NCI-H1417 treated with DMSO at 0.1 percent for 48 hours (cell line): ENCODE results near the gene LDHAL6B.
"Not testable (repeated sequence)": the region's sequence is repeated elsewhere in the genome, so short reads cannot be mapped to it uniquely, and the experiment has no call there.

Experiments
- DNase-seq: peaks from one replicate; lab custom pipeline; 2025; lab: John Stamatoyannopoulos, UW

LDHAL6B gene

DNA sequence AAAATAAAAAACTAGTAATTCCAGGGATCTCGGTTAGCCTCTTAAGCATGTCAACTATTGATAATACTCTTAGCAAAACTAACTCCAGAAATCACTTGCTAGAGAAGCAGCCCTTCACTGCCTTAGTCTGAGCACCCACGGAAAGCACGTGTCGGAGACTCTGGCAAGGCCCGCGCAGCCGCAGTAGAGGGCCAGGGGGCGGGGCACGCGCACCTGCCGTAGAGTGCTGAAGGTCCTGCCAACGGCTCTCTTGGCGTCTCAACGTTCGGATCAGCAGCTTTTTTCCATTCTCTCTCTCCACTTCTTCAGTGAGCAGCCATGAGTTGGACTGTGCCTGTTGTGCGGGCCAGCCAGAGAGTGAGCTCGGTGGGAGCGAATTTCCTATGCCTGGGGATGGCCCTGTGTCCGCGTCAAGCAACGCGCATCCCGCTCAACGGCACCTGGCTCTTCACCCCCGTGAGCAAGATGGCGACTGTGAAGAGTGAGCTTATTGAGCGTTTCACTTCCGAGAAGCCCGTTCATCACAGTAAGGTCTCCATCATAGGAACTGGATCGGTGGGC lies at the start of gene LDHAL6B:
Gene LDHAL6B, plus strand, starts transcription at position 221 of the 561 bp plus-strand sequence. Its CDS starts 98 bp downstream, at position 319.
- DNase-seq = no peak

DNA sequence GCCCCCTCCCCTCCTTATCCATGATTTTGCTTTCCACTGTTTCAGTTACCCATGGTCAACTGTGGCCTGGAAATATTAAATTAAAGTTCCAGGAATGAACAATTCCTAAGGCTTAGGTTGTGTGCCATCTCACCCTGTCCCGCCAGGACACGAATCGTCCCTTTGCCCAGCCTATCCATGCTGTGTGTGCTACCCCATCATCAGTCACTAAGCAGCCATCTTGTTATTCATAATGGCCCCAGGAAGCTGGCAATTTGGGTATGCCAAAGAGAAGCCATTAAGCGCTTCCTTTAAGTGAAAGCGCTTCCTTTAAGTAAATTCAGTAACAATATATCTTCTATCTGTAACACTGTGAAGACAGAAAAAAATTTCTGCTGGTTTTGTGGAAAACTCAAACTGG lies 49.2 kb upstream of the LDHAL6B start:
- DNase-seq = no peak

DNA sequence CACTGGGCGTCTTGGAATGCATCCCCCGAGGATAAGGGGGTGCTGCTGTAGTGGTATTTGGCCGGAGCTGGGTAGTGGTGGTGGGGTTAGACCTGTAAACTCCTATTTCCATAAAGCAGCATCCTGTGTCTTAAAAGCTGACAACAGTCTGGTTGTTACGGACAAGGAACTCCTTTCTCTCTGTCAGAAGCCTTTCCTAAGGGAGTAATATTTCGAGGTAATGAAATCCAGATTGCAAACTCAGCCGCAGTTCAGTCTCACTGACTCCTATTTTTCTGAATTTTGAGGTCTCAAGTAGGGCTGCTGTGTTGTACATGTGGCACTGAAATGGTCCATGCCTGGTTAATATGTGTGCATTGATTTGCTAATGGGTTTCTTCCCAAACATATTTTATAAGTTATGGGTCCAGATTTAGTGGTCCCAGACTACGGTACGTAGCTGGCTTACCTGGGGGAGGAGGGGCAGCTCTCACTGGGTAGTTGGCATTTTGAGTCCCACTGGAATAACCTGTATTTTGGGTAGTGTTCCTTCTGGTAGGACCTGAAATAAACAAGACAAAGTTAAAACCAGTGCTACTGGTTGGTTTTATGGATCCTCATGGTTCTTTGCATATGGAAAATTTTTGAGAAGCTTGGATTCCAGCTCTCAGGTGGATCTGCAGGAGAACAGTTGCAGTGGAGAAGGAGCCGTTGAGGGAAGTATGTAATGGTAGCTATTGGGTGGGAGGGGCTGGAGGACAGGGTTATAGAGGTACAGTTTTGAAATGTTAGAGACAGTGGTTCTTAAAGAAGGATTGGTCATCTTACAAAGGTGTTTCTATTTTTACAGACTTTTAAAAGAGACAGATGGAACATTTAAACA lies 48.6 kb upstream of the LDHAL6B start:
- DNase-seq = no peak

DNA sequence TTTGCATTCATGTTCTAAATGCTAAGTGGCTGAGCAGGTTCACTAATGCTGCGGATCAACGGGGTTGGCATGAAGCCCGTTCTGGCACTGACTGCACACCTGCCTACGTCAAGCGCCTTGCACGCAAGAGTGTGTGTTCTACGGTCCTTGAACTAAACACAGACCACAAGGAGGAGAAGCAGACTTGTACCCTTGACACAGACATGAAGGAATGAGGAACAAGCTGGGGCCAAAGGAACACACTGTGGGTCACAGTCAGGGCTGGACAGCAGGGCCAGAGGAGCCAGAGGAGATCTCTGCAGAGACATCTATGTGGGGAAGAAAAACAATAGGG lies 48.0 kb upstream of the LDHAL6B start:
- DNase-seq = no peak

DNA sequence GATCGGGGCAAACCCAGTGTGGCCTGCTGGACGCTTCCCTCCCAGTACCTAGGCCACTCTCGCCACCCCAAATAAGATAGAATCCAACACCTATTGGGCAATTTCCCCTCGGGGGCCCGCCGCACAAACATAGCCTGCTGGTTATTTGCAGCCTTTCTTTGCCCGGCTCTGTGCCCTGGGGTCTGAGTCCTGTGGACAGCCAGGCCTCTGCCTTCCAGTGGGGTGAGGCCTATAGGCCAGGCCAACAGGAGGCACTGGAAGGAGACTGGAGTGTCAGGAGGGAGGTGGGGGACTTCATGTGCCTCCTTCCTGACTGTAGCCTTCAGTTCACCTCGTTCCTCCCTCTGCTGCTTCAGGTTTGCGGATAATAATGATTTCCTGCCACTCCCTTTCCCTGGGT lies 47.4 kb upstream of the LDHAL6B start:
- no peak for DNase-seq

DNA sequence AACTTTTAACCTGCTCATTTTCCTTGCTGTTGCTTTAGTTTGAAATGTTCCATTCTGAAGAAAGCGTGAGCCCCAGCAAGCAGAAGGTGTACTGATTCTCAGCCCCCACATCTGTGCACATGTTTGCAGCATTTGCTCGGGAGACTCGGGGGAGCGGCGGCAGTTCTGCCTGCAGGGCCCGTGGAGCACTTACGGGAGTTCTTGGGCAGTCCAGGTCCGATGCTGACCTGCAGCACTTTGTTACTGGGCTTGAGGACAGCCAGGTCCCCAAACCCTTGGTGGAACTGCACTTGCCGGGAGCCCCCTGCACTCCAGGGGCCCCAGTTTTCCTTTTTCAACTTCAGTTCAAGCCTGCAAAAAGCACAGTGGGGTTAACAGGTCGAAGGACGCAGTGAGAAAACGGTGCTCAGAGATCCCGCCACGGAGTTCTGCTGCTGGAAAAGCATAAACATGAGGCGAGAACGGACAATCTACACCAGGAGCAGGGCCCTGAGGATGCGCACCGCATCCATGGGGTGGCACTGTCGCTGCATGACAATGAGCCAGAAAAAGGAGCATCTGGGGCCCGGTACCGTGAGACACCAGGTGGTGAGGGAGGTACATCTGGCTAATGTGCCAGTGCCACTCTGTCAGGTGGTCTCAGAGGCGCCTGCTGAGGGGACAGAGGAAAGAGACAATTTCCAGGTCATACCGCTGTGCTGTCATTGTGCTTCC lies 45.6 kb upstream of the LDHAL6B start:
- no peak for DNase-seq

DNA sequence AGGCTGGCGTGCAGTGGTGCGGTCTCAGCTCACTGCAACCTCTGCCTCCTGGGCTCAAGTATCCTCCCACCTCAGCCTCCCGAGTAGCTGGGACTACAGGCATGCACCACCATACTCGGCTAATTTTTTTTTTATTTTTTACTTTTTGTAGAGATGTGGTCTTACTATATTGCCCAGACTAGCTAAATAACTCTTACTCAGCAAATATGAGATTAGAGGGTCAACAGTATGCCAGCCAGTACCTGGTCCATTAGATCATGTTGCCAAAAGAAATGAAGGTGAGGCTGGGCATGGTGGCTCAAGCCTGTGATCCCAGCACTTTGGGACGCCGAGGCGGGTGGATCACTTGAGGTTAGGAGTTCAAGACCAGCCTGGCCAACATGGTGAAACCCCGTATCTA lies 44.6 kb upstream of the LDHAL6B start:
- not testable (repeated sequence) for DNase-seq

DNA sequence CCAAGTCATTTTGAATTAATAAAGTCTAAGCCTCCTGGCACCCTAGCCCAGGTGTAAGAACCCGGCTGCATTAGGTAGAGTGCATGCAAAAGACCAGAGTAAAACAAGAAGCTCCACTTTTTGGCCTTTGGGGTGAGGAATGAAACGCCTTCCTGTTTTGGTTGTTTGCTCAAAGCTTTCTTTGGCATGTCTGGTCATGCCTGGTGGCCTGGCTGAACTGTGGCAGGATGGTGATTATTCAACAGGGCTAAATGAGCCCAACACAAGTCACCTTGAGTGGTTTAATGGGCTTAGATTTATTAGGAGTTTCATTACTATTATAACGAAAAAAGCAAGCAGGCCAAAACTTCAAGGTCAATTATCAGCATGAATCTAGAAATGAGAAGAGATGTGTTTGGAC lies 40.9 kb upstream of the LDHAL6B start:
- DNase-seq = no peak

DNA sequence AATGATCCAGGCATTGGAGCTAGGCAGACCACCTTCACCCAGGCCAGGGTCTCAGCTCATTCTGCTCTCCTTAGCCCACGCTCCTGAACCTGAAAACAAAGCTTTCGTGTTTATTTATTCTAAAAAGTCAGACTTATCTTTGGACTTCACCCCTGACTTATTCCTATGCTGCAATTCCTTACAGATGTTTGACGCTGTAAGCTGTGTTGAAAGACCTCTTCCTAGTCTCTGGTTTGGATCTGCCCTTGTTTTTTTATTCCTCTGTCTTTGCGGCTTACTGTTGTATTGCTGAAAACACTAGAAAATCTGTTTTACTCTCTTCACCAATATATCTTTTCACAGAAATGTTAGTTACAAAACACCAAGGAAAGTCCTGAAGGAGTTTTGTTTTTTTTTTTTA lies 40.5 kb upstream of the LDHAL6B start:
- DNase-seq = no peak

DNA sequence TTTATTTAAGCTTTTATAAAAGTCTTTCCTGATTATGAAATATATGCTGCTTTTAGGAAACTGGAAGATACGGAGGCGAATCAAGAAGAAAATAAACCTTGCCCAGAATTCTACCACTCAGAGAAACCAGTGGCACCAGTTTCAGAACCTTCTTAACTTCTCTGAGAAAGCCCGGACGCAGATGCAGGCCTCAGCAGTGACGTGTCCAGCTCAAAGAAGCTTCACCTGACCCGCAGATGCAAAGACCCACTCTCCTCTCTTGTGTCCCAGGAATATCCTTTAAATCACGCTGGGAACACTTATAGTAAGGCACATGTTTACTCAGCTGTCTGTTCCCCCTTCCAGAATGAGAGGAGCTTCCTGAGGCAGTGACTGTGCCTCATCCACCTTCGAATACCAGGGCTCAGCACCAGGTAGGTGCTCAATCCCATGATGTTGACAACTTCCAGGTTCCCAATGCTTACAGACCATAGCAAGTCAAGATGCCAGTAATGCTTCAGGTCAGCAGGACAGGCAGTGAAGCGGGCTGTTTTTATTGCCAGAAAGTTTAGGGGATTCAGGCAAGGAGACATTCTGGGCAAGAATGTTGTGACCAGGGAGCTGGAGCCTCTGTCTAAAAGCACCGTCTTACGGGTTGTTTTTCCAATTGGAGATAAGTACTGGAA lies 39.9 kb upstream of the LDHAL6B start:
- DNase-seq = peak; percentile 3

DNA sequence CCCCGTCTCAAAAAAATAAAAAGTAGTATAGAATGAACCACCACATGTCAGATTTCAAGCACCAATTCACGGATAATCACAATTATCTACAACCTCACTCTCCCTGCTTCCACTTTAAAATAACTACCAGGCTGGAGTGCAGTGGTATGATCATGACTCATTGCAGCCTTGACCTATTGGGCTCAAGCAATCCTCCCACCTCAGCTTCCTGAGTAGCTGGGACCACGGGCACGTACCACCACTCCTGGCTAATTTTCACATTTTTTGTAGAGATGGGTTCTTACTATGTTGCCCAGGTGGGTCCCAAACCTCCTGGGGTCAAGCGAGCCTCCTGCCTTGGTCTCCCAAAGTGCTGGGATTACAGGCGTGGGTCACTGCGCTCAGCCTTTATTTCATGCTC lies 38.1 kb upstream of the LDHAL6B start:
- DNase-seq = no peak

DNA sequence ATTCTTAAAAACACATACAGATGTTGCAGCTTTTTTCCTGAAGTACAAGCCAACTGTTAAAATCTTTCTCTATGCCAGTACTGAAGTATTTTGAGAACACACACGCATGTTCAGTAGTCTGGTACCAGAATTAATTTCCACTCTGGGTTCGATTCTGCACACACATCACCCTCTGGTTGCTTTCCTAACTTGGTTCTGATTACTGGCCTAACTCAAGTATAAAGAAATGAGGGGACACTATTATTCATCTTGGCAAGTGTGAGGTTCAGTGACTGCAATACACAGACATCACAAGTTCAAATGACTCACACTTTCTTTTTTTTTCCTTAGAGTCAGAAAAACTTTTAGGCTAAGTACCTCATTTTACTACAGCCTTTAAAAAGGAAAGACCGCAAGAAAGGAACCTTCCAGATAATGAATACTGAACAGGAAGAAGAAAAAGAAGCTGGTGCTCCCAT lies 37.4 kb upstream of the LDHAL6B start:
- no peak for DNase-seq

DNA sequence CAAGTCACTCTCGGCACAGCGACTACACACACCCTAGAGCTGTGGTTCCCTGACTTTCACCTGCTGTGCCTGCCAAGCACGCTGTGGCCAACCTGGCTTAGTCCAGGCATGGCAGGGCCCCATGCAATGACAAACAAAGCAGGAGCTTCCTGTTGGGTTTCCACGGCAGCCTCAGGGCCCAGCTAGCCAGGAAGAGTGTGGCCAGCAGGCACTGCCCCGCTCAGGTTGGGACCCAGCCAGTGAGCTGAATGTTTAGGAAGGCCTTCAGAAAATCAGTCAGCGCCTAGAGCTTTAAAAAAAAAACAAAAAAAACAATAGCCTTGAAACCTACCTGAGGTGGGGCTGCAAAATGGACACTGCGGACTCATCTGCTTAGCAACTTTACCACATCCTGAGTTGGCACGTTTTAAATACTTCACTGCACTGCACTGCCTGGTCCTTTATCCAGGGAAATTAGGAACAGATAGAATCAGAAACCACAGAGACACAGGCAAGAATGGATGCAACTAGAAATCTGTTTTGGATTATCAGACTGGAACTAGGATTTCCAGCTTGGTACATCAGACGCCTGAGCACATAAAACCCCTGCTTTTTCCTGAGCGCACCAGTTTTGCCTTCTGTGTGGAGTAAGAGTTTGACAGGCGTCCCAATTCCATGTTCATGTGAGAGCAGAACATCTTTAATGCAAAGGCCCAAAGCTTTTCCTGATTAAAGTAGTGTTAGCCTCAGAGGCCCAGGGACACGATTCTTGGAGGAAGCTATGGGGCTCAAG lies 36.2 kb upstream of the LDHAL6B start:
- DNase-seq = peak; percentile 41

DNA sequence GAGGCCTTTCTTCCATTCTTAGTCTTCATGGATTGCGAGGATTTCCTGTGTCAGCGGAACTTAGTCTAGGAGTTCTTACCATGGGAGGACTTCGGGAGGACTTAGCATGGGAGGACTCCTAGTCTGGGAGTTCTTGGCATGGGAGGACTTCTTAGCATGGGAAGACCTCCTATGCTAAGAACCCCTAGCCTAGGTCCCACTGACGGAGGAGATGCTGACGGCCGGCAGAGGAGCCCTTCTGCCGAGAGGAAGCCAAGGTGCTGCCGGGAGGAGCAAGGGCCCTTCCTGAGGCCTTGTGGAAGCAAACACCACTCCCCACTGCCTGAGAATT lies 35.6 kb upstream of the LDHAL6B start:
- no peak for DNase-seq

DNA sequence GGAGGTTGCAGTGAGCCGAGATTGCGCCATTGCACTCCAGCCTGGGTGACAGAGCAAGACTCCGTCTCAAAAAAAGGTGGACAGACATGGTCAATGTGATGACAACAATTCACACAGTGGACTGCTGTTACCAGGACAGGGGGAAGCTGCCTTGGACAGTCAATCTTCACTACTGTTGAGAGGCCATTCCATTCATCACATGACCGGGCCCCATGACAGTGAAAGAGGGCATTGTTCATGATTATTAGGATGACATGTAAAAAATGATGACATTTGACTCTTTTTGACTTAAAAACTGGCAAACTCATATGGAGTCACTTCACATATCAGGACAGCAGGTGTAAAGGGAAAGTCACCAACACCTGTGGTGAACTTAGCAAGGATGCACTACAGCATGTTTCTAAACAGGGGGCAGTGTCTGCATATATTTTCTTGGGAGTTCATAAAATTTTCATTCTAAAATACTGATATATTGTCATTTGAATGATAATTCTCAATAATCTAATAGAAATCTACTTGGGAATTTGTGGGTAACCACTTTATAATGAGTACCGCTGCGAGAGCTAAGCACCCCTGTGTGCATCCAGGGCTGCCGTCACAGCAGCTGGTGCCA lies 34.2 kb upstream of the LDHAL6B start:
- no peak for DNase-seq

DNA sequence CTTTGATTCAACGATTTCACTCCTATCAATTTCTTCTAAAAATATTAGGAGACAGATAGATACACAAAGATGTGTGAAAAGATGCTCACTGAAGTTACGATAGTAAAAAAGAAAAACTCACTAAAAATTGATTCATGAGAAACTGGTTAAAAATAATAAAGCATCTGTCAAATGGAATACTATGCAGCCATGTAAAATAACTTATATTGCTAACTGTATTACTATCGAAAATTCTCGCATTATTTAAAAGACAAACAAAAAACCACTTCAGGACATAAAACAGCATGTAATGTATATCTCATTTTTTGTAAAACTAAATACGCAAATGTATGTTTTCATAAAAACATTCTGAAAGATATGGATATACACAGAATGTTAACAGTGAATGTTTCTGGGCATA lies 33.4 kb upstream of the LDHAL6B start:
- DNase-seq = no peak

DNA sequence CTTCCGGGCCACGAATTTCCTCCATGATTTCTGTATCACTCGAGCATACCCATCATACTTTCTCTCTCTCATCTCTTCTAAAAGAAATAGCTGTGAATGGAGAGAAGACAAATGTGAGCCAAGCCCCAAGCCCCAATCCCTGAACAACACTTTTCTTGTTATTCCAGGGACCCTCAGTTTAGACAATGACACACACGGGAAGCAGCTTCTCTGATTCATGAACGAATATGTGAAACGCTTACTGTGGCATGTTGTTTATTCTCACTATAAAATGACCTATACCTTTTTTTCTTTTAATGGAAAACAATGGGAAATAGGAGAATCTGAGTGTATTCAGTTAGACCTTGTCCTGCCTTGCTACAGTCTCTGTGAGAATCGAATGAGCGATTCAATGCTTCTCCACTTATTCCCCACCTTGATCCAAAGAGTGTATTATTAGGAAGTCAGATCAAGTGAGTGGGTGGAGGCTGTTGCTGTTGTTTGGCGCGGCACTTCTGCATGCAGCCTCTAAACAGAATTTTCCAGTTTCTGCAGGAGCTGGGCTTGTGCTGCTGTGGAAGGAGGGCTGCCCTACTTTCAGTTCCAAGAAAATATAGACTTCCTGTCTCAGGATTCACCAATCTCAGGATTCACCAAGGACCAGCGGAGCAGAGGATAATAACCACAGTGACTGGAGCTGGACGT lies 32.4 kb upstream of the LDHAL6B start:
- DNase-seq = no peak

DNA sequence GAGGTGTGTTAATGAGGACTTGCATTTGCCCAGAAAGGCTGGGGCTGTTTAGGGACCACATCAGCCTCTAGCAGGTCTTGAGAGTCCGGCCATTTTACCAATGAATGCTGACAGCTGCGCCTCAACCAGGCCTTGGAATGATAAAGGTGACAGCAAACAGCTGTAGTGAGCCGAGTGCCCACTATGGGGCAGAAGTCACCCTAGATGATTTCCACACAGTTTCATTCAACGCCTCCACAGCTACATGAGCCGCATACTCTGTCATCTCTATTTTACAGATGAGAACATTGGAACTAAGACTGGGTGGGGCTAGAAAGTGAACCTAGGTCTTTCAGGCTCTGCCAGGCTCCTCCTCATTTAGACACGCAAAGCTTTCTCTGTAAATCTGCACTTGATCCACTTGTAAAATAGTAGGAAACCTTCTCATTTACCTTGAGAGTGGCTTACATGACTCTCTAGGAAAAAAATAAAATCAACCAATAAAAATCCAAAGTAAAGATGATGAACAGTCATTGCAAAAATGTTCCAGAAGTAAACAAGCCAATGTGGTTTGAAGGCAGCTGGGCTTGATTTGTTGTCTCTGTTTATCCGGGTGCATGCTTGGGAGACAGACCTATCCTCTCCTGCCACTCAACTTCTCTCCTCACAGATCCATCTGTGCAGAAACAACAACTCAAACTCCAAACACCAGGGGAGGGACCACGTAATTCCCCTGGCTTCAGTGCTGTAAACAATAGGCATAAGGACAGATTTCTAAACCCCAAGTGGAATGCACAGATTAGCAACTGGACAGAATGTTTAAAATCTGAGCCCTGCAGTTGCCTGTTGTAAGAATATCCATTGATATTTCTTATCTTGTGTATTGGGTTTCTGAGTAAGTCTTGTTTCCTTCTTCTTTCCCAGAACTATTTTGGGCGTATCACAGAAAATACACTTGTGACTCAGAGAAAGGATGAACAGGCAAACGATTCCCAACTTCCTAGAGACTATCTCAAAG lies 31.5 kb upstream of the LDHAL6B start:
- no peak for DNase-seq

DNA sequence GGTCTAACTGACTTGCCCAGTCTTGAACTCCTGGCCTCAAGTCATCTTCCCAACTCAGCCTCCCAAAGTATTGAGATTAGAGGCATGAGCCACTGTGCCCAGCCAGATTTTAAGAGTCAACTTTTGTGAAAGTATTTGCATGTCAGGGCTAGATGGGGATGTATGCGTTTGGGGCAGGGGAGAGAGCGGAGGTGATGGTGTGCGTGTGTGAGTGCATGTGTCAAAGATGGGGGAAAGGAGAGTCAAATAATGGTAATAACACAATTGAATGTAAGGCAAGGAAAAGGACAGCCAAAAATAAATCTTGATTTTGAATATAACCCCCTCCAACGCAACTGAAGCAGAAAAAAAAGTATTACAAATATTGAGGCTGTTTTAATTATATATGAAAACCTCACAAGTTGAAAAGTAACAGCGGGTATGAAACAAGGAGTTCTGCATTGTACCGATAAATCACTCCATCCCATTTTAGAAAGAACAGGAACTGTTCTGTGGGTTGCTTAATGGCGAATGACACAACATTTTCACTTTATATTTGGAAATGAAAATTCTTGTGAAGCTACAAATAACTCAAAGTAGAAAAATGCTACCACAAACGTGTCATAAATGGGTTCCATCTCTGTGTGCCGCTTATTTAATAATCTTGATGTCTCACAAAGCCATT lies 29.9 kb upstream of the LDHAL6B start:
- DNase-seq = no peak
